Vagina (tissue), 2 donors: Measurements from ENCODE around the gene ADPRHL1.

Source experiments
- POLR2A ChIP-seq, 2 donors: fragments of 450-650 bp; IDR thresholded peaks; one replicate each; pipeline ENCODE4 v1.6.1; 2017; ENCODE audit warnings: antibody characterized with exemption in 2 of 2, mild to moderate bottlenecking in 2 of 2, moderate library complexity in 2 of 2
- POLR2AphosphoS5 ChIP-seq, 2 donors: sonication (generic); formaldehyde crosslinking; IDR thresholded peaks; one replicate each; pipeline ENCODE4 v1.9.0; 2017; ENCODE audit warnings: antibody characterized with exemption in 2 of 2, mild to moderate bottlenecking in 2 of 2, low read depth in 1 of 2; ENCODE audit not compliant: insufficient read depth in 1 of 2
- TF ChIP-seq, protein P1 (sequence below), 3 experiments: fragments of 450-650 bp in 2 of 3; fragments of 200-600 bp in 1 of 3; sonication (generic) in 1 of 3; IDR thresholded peaks; one replicate each; pipeline ENCODE4 v1.5.1; 2017 to 2019; ENCODE audit warnings: antibody characterized with exemption in 3 of 3, mild to moderate bottlenecking in 2 of 3, moderate library complexity in 2 of 3

DNA sequence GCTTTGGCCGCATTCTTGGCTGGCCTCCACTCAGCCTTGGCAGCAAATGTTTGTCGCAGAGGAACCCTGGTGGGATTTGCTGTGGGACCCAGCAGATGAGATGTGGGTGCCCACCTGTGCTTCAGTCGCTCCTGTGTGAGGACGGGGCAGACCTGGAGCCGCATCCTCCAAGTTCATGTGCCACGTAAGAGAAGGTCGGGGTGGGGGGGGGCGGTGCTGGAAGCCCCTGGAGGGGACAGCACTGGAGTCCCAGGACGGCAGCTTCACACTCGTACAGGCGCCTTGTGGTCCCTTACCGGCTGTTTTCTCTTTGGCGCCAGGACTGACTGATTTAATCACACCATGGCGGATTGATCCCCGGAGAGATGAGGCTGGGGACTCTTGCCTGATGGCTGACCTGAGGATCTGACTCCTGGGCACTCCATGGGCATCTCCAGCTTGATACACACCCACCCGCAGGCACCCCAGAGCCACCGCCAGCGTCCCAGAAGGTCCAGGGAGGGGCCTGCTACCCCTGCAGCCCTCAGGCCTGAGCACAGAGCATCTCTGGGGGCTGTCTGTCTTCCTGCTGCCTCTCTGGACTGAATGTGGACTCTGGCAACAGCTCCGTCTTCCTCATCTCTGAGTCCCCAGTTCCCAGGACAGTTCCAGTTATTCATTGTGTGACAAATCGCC lies 79.3 kb downstream of the ADPRHL1 start:
- TF ChIP-seq, protein P1, sequence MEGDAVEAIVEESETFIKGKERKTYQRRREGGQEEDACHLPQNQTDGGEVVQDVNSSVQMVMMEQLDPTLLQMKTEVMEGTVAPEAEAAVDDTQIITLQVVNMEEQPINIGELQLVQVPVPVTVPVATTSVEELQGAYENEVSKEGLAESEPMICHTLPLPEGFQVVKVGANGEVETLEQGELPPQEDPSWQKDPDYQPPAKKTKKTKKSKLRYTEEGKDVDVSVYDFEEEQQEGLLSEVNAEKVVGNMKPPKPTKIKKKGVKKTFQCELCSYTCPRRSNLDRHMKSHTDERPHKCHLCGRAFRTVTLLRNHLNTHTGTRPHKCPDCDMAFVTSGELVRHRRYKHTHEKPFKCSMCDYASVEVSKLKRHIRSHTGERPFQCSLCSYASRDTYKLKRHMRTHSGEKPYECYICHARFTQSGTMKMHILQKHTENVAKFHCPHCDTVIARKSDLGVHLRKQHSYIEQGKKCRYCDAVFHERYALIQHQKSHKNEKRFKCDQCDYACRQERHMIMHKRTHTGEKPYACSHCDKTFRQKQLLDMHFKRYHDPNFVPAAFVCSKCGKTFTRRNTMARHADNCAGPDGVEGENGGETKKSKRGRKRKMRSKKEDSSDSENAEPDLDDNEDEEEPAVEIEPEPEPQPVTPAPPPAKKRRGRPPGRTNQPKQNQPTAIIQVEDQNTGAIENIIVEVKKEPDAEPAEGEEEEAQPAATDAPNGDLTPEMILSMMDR (IDR thresholded peaks at IDR 0.05), result no peak
- TF ChIP-seq POLR2AphosphoS5 (IDR thresholded peaks at IDR 0.05; ENCODE audit: insufficient read depth in 1 of 2, low read depth in 1 of 2) (no peak), POLR2A (IDR thresholded peaks at IDR 0.05) (no peak)
